Ramos (cell line): ENCODE measurements around the gene CNOT4.
"Not testable (repeated sequence)": the region's sequence is repeated elsewhere in the genome, so short reads cannot be mapped to it uniquely, and the experiment has no call there.

Experiments
- in situ Hi-C: fragments of 300-500 bp; cut with MboI; formaldehyde crosslinking; loops from one replicate; pipeline ENCODE4 v1.14.3; 2022; ENCODE audit warnings: low sequenced_read_pairs; ENCODE audit not compliant: unreplicated experiment

Gene CNOT4

DNA sequence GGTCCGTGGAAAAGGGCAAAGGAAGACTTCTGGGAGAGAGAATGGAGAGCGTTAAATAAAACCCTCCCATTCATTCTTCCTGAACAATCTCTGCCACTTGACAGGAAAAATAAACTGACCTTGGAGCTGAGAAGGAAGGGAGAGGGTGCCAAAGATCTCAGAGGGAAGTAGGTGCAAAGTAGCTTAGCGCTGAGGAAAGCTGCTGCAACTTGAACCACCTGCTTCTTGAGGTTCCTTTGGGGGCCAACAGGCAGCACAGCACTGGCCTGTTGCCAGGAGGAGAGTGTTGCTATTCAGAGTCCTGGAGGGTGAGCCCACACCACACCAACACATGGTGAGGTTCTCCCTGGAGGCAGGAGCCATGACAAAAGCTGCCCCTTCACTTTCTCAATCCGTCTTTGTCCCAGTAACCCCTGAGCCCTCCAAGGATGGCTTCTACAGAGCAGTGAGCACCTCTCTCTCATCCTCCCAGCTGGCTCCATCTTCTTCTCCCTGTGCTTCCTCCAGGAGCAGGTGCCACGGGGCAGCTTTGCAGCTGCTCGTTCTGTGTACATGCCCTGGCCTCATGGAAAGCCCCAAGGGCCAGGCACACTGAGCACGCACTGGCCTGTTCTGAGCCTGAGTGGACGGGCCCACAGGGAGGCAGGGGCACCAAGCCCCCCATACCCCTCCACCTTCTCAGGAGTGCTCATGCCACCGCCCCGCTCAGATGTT, 174.9 kb downstream of the CNOT4 start:
- in situ Hi-C loops, result no loop called here

DNA sequence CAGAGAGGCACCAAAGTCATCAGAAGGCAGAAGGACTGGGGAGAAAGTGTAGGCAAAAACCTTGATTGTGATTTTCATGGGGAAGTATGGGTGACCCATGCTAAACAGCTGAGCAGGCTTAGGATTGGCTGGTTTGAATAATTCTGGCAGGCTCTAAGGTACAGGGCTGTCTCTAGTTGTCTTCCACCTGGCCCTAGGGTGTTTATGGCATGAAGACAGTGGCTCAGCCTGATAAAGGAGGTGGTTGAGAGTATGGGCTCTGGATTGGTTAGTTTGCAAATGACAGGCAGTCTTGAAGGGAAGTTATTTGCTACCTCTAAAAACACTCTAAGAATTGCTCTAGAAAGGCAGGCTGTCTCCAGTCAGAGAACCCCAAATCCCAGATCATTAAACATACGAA, 176.0 kb downstream of the CNOT4 start:
- in situ Hi-C loops, result no loop called here

DNA sequence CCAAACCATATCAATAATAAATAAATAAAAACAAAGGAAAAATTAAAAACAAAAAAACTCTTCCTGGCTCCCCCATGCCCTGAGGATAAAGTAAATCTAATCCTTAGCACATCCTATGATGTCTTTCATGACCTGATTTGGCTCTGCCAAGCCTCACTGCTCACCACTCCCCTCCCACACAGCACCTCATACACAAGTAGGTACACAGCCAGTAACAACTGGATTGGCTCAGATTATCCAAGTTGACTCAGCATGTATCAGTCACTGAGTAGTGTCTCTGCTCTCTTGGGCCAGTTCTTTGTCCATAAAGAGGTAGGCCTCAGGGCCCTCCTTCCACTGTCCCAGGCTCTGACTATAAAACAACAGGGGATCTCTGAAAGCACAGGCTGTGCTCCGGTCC, 176.7 kb downstream of the CNOT4 start:
- in situ Hi-C loops, result no loop called here

DNA sequence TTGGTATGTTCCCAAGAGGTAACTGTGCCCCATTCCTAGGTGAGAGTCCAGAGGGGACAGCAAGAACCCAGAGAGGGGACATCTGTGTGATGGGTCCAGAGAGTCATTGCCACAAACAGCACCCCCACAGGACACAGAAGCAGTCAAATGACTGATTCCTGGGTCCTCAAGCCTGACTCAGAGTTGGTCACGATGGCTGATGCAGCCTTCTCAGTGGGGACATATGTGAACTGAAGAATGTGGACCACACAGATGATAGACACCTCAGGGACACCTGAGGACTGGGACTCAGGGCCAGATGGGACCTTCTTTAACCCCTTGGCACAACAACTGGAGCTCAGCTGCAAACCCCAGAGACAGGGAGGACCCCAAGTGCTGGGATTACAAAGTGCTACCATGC, 179.8 kb downstream of the CNOT4 start:
- in situ Hi-C loops, result no loop called here

DNA sequence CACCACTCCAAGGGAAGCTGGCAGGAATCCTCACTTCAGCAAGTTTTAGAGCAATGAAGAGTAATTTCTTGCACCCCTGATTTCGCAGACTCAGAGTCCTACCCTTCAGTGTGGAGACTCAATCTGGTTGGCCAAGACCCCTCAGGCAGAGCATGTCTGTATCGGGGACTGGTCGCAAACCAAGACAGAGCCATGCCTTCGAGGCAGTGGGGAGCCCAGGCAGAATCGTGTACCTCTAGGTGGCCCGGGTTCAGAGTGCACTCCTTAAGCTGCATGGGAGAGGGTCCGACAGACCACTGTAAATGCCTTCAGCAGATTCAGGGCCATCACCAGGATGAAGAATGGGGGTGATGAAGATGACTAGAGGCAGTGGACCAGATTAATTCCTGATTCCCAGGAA, 181.4 kb downstream of the CNOT4 start:
- in situ Hi-C loops, result no loop called here

DNA sequence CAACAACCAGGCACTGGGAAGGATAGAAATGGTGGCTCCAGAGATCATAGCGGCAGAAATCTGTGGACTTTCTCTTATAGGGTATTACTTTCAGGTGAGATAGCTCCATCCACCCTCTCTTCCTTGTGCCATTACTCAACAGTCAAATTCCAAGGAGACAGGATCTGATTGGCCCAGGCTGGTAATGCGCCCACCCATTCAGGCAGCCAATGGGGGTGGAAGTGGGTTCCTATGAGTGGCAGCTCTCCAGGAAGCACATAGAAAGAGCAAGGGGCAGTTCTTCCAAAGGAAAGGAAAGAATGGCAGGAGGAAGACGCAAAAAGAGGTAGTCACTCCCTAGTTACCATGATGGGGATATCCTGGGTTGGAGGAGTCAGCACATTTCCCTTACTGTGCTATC, 181.8 kb downstream of the CNOT4 start:
- in situ Hi-C loops, result no loop called here

DNA sequence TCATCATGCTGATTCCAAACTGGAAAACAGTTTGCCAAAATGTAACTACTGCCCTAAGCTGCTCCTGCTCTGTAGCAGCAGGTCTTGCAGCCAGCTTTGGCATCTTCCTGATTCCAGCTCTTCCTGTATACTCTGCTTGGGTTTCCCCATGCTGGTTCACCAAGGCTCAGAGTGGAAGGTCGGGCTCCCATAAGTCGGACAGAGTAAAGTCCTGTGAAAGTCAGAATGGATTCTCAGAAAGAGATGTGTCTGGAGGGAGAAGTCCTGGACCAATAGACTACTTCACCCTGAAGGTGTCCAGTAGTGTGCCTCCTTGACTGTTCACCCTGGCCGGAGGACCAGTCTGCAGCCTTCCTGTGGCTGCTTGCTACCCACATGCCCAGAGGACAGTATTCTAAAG, 182.4 kb downstream of the CNOT4 start:
- in situ Hi-C loops, result no loop called here

DNA sequence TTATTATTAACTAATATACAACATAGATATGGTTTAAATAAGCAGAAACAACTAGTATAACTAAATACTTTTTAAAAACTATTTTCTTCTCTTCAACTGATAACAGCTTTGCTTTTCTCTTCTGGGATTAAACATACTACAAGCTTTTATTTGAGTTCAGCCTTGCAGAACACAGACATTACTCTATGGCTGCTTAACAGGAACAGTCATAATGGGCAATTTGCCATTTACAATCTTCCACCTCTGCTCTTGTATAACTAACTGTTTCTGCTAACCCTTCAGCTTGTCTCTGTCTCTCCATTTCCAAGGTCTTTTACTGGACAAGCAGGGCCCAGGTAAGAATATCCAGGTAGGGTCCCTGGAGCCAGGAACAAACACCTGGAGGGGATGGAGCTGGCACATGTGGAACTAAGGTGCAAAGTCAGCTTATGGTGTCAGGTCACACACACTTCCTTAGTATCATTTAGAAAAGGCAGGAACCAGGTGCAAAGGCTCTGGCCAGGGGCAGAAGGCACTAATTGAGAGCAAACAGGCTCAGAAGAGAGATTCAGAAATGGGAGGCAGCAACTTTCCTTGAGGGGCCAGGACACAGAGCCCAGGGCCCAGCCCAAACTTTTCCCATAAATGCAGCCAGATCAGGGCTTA, 183.1 kb downstream of the CNOT4 start:
- in situ Hi-C loops, result no loop called here

DNA sequence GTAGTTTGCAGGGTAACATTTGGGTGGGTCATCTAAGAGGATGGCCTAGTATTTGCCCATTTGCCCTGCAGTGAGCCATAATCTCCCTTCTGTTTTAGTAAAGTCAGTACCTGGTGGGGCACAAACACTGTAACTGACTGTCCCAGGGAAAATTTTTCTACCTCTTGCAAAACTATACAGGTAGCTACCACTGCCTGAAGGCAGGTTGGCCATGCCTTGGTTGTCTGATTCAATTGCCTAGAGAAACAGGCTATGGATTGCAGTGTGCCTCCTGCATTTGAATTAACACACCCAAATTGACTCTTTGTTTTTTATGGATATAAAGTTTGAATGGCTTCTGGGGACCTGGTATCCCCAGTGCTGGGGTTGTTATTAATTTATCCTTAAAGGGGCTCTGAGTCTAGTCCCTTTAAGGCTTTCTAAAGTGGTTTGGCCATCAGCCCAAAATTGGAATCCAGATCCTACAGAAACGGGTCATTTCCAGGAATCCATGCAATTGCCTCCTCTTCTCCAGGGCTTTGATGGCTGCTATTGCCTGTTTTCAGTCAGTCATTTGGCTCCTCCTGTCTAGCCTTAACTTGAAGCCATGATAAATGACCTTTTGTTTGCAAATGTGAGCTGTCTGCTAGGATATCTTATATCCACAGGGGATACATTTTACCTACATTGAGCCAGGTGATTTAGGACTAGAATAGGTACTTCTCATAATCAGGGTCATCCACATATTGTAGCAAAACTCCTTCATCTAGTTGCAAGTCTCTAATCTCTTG, 187.1 kb downstream of the CNOT4 start:
- in situ Hi-C loops, result no loop called here

DNA sequence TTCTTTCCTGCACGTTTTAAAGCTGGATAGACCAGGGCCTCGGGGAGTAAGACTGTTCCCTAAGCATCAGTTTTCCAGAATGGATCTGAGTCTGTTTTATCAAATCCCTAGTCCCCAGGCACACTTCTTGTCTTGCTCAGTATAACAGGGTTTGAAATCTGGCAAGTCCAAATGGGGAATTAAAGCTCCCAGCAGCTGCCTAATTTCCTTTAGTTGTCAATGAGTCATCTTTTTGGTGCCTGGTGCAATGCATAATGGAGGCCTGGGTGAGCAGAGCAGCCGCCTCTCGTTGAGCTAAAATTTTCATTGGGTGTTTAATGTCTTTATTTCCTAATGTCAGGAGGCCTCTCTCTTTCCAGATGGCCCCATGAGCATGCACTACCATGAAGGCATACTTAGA, 188.3 kb downstream of the CNOT4 start:
- in situ Hi-C loops, result no loop called here

DNA sequence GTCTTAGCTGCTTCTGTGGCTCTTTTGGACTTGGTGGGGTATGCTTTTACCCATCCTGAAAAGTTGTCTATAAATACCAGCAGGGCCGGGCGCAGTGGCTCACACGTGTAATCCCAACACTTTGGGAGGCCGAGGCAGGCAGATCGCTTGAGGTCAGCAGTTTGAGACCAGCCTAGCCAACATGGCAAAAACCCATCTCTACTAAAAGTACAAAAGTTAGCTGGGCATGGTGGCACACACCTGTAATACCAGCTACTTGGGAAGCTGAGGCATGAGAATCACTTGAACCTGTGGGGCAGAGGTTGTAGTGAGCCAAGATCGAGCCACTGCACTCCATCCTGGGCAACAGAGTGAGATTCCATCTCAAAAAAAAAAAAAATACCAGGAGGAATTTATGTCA, 188.9 kb downstream of the CNOT4 start:
- in situ Hi-C loops, result not testable (repeated sequence)

DNA sequence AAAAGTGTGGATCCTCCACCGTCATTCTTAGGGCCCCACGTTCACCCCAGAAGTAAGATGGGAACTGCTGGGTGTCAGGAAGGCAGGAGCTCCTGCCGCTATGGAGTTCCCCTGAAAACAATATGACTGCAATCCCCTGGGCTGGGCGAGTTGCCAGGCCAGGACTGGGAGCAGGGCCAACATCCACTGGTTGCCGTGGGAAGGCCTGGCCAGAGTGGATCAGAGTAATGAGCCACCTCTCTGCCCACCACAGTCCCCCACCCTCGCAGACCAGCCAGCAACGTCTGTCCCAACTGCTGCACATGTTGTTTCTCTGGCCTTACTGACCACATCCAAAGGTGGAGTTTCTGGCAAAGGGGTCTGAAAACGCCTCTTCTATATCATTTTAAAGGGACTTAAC, 189.6 kb downstream of the CNOT4 start:
- in situ Hi-C loops, result no loop called here

DNA sequence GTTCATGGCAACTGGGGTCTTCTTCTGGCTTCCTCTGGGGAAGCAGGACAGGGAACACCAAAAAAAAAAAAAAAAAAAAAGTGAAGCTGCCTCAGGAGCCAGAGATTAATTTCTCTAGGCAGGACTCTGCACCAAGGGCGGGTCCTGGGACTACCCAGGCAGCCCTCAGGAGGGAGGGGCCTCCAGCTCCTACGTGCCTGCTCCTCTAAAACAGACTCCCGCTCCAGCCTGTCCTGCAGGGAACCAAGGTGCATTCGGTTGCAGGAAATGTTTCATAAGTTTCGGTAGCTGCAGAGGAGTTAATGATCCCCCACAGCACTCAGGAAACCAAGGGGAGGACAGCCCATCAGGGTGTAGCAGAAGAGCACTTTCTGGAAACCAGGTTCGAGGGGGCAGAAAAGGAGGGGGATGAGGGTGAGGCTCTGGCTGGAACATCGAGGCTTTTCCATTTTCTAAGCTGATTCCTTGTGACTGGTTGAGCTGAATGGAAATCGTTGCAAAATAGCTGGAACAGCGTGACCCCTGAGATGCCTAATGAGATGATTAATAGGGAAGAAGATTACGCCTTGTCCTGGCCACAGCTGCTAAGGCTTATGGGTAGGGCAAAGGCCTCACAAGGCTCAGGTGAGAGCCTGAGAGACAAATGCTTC, 192.1 kb downstream of the CNOT4 start:
- in situ Hi-C loops, result no loop called here

DNA sequence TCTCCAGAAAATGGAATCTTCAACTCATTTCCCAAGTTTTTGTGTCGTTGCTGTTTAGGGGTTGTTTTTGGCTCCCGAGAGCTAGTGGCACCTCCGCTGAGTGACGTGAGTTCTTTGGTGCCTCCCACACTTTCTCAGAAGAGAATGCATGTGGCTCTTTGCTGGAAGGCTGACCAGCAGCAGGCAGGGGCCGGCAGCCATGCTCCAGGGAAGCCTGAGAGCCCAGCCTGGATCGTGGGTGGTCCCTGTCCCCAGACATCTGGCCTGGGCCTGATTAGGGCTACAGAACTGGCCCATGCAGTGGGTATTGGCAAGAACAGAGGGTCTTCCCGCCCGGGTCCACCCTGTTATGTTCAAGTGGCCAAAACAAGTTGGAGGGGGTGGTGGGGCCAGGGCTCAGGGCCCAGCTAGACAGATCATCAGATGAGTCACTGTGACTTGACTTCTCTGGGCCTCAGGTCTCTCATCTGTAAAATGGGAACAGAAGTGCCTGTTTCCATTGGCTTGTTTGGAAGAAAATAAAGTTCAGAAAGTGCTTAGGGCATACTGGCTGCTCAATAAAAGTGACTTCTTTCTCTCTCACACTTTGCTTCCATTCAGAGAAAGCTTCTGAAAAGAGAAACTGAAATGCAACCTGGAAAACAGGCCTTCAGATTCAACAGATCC, 193.1 kb downstream of the CNOT4 start:
- in situ Hi-C loops, result no loop called here

DNA sequence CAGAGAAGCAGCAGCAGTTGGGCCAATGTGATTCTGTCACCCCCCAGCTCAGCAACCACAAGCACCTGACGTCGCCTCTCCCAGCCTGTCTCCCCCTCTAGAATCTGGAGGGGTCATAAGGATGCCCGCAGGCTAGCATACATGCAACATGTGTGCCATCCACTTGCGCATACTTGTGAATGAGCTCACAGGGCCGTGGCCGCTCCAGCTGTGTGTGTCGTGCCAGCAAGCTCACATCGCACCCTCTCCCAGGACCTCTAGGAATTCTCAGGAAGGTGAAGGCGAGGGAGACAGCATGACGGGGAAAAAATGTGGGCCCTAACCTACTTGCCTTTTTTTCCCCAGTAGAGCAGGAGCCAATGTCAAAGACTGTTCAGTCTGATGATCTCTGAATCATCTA, 195.9 kb downstream of the CNOT4 start:
- in situ Hi-C loops, result no loop called here
